Peyer's patch (tissue), 4 donors: ENCODE results near the gene CYP2A6. TPM values are rescaled to one million over a fixed set of nuclear protein-coding genes. Genes with fewer than 3 reads are reported as not detected.
A peak's percentile ranks its signal among the peaks of the same experiment; 100 is the strongest.

Experiments used
- DNase-seq, 3 donors: peaks; one replicate each; pipeline ENCODE4 v3.0.0-alpha.2; 2017 to 2019
- H3K27ac ChIP-seq, 4 donors: fragments of 200-600 bp; sonication (generic); one replicate each; pipeline ENCODE4 v1.5.1; 2016 to 2019
- H3K27me3 ChIP-seq, 2 donors: fragments of 200-600 bp; sonication (generic); one replicate each; pipeline ENCODE4 v1.5.1; 2019
- H3K36me3 ChIP-seq, 3 donors: fragments of 200-600 bp; sonication (generic); one replicate each; pipeline ENCODE4 v1.5.1; 2016 to 2019
- H3K4me1 ChIP-seq, 4 donors: fragments of 200-600 bp; sonication (generic); one replicate each; pipeline ENCODE4 v1.5.1; 2016 to 2019
- H3K4me3 ChIP-seq, 4 donors: fragments of 200-600 bp; sonication (generic); 1 replicate in 3 of 4; 2 replicates in 1 of 4; pipeline ENCODE4 v1.5.1; 2016 to 2019; ENCODE audit warnings: mild to moderate bottlenecking in 1 of 4
- H3K9me3 ChIP-seq, 4 donors: fragments of 200-600 bp; sonication (generic); one replicate each; pipeline ENCODE4 v1.5.1; 2016 to 2019; ENCODE audit warnings: mild to moderate bottlenecking in 1 of 4
- CTCF ChIP-seq, 6 experiments: fragments of 450-650 bp in 4 of 6; fragments of 200-600 bp in 2 of 6; sonication (generic) in 1 of 6; IDR thresholded peaks; one replicate each; pipeline ENCODE4 v1.5.1; 2017 to 2019; ENCODE audit warnings: antibody characterized with exemption in 6 of 6, mild to moderate bottlenecking in 3 of 6, moderate library complexity in 1 of 6
- POLR2A ChIP-seq, 2 donors: fragments of 450-650 bp; IDR thresholded peaks; one replicate each; pipeline ENCODE4 v1.5.1; 2017; ENCODE audit warnings: antibody characterized with exemption in 2 of 2, mild to moderate bottlenecking in 2 of 2, moderate library complexity in 2 of 2
- total RNA-seq, 4 donors: library from RNA; depleted of rRNA; stranded (reverse); fragments of >200 nt; gene quantifications; one replicate each; pipeline ENCODE4 v1.1.0, GENCODE V29; 2016

Gene CYP2A6
- total RNA-seq, 4 donors from 2014 or later, result not detected

- Histone ChIP-seq H3K4me3 (peak overlapping the region in 3 of 4 donors; percentile 21 to 98 (median 28)), H3K4me1 (peaks cover 31 to 76% (median 66%) of the 10 kb centered on the region in 4 donors), H3K9me3 (no peaks in the 10 kb centered on the region), H3K36me3 (peaks cover 0 to 12% (median 0%) of the 10 kb centered on the region in 3 donors), H3K27me3 (no peaks in the 10 kb centered on the region), H3K27ac (peak overlapping the region; percentile 70 to 98 (median 78))
- no peak for DNase-seq
- no peak for TF ChIP-seq CTCF (IDR thresholded peaks at IDR 0.05)
- no peak for TF ChIP-seq POLR2A (IDR thresholded peaks at IDR 0.05)
These were observed 48.6 kb downstream of the CYP2A6 start for GRCh38 chr19:40801426-40802299.

- Histone ChIP-seq H3K36me3 (peaks cover 0 to 12% (median 0%) of the 10 kb centered on the region in 3 donors), H3K9me3 (no peaks in the 10 kb centered on the region), H3K27me3 (no peaks in the 10 kb centered on the region), H3K27ac (peak overlapping the region; percentile 26 to 98 (median 76)), H3K4me3 (peak overlapping the region in 3 of 4 donors; percentile 9 to 98 (median 98)), H3K4me1 (peaks cover 31 to 69% (median 61%) of the 10 kb centered on the region in 4 donors)
- TF ChIP-seq POLR2A (IDR thresholded peaks at IDR 0.05) (no peak), CTCF (IDR thresholded peaks at IDR 0.05) (no peak)
- DNase-seq, result no peak
These were observed 49.3 kb downstream of the CYP2A6 start for GRCh38 chr19:40800997-40801377.

GRCh38 chr19:40800339-40800996 is 49.8 kb downstream of the CYP2A6 start:
- TF ChIP-seq POLR2A (IDR thresholded peaks at IDR 0.05) (no peak), CTCF (IDR thresholded peaks at IDR 0.05) (no peak)
- no peak for DNase-seq
- H3K27me3 ChIP-seq, result no peaks in the 10 kb centered on the region
- H3K9me3 ChIP-seq, result no peaks in the 10 kb centered on the region
- peaks cover 28 to 64% (median 56%) of the 10 kb centered on the region in 4 donors for H3K4me1 ChIP-seq
- peaks cover 0 to 12% (median 0%) of the 10 kb centered on the region in 3 donors for H3K36me3 ChIP-seq
- H3K4me3 ChIP-seq, result peak overlapping the region; percentile 95 to 98 (median 97)
- peak overlapping the region; percentile 97 to 98 (median 98) for H3K27ac ChIP-seq

- Histone ChIP-seq H3K4me1 (peaks cover 24 to 56% (median 49%) of the 10 kb centered on the region in 4 donors), H3K27me3 (no peaks in the 10 kb centered on the region), H3K9me3 (no peaks in the 10 kb centered on the region), H3K36me3 (peaks cover 0 to 12% (median 0%) of the 10 kb centered on the region in 3 donors), H3K4me3 (peak overlapping the region; percentile 95 to 98 (median 97)), H3K27ac (peak overlapping the region; percentile 97 to 98 (median 98))
- TF ChIP-seq CTCF (IDR thresholded peaks at IDR 0.05), result no peak
- no peak for TF ChIP-seq POLR2A (IDR thresholded peaks at IDR 0.05)
- peak in 2 of 3 donors; percentile 43 to 69 for DNase-seq
These were observed 50.5 kb downstream of the CYP2A6 start for GRCh38 chr19:40799558-40800338.
